ENCODE measurements around the gene NOX3.

- no peak for TF ChIP-seq CTCF (IDR thresholded peaks at IDR 0.05)
- no peak for TF ChIP-seq POLR2A (IDR thresholded peaks at IDR 0.05)
Measured at GRCh38 chr6:155487371-155488130, 31.9 kb upstream of the NOX3 start.
